ENCODE data around the gene SHC4.

The SHC4 gene

DNA sequence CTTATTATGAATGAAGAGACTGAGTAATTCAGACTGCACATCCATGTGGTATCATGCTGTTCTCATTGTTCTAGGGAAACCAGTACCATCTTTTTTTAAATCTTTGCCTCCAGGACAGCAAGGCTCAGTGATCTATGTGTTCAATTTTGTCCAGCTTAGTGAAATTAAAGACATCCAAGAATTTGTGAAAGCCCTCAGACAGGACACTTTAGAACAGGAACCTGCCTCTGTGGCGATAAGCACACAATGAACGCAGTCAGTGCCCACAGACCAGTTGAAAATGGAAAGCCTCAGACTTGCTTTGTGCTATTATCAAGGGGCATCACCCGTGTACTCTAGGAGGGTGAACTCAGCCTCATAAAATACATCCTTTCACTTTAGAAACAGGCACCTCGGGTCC lies 65.7 kb downstream of the SHC4 start:
- no peak for DNase-seq (ENCODE audit: low read depth in 1 of 2, low spot score in 1 of 2)
- no peak overlapping the region for H3K27ac ChIP-seq (replicated peaks)
- no peaks in the 10 kb centered on the region for H3K27me3 ChIP-seq (ENCODE audit: insufficient read depth, poor library complexity, severe bottlenecking)
- H3K4me3 ChIP-seq (replicated peaks; ENCODE audit: insufficient read depth, low read length) = no peak overlapping the region
- no peak for TF ChIP-seq POLR2AphosphoS5 (IDR thresholded peaks at IDR 0.05; ENCODE audit: low read depth)

DNA sequence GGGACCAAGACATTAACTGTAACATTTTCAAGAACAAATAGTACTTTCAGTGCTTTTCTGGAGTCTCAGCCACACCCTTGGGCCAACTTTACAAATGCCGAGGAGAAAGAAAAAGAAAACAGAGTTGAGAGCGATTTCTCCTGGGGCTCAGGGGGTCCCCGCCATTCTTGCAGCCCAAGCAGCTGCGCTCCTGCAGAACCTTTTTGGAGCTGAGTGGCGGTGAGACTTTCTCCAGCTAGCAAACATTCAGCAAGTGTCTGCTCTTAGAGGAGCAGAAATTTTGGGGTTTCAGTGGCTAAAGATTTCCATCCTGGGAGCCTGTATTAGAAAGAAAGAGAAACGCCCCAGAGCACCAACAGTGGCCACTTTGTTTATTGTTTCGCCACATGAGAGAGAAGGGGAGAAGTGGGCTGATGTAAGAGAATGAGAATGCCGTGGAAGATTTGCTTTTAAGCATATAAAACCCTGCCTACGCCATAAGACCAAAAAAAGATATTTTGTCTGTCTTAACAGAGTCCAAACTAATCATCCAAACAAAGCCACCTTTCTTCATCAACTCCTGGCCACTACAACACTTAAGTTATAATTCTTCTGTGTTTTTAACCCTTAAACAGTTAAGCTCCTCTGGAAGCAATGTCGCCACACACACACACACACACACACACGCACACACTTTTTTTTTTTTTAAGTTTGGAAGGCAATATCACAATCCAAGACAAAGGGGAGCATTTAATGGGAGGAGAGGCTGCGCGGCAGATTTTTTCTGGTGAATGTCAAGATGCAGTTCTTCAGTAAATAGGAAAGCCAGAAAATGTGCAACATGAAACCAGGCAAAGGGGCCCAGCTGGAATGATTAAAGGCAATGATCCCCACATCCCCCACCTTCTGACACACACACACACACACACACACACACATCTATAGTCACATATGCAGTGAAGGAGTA lies 66.6 kb downstream of the SHC4 start:
- Histone ChIP-seq H3K4me3 (replicated peaks; ENCODE audit: insufficient read depth, low read length) (no peak overlapping the region), H3K27me3 (ENCODE audit: insufficient read depth, poor library complexity, severe bottlenecking) (no peaks in the 10 kb centered on the region)

GRCh38 chr15:48893311-48893710 lies 70.4 kb downstream of the SHC4 start:
- DNase-seq (ENCODE audit: low read depth in 1 of 2, low spot score in 1 of 2) = no peak
- Histone ChIP-seq H3K27me3 (ENCODE audit: insufficient read depth, poor library complexity, severe bottlenecking) (no peaks in the 10 kb centered on the region), H3K27ac (replicated peaks) (no peak overlapping the region), H3K4me3 (replicated peaks; ENCODE audit: insufficient read depth, low read length) (no peak overlapping the region)
- TF ChIP-seq POLR2AphosphoS5 (IDR thresholded peaks at IDR 0.05; ENCODE audit: low read depth) (no peak), CTCF (IDR thresholded peaks at IDR 0.05; ENCODE audit: insufficient read depth, low read length) (no peak), SPI1 (IDR thresholded peaks at IDR 0.05; ENCODE audit: borderline replicate concordance, low read depth) (no peak), GABPA (IDR thresholded peaks at IDR 0.05; ENCODE audit: low read depth) (no peak)
- TF ChIP-seq, protein P1, sequence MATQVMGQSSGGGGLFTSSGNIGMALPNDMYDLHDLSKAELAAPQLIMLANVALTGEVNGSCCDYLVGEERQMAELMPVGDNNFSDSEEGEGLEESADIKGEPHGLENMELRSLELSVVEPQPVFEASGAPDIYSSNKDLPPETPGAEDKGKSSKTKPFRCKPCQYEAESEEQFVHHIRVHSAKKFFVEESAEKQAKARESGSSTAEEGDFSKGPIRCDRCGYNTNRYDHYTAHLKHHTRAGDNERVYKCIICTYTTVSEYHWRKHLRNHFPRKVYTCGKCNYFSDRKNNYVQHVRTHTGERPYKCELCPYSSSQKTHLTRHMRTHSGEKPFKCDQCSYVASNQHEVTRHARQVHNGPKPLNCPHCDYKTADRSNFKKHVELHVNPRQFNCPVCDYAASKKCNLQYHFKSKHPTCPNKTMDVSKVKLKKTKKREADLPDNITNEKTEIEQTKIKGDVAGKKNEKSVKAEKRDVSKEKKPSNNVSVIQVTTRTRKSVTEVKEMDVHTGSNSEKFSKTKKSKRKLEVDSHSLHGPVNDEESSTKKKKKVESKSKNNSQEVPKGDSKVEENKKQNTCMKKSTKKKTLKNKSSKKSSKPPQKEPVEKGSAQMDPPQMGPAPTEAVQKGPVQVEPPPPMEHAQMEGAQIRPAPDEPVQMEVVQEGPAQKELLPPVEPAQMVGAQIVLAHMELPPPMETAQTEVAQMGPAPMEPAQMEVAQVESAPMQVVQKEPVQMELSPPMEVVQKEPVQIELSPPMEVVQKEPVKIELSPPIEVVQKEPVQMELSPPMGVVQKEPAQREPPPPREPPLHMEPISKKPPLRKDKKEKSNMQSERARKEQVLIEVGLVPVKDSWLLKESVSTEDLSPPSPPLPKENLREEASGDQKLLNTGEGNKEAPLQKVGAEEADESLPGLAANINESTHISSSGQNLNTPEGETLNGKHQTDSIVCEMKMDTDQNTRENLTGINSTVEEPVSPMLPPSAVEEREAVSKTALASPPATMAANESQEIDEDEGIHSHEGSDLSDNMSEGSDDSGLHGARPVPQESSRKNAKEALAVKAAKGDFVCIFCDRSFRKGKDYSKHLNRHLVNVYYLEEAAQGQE (IDR thresholded peaks at IDR 0.05; ENCODE audit: insufficient replicate concordance, low read depth) = no peak

More for the DNA sequence above, 66.6 kb downstream of the SHC4 start:
- no peak overlapping the region for H3K27ac ChIP-seq (replicated peaks)
- DNase-seq (ENCODE audit: low read depth in 1 of 2, low spot score in 1 of 2) = no peak
- TF ChIP-seq POLR2AphosphoS5 (IDR thresholded peaks at IDR 0.05; ENCODE audit: low read depth) (no peak), GABPA (IDR thresholded peaks at IDR 0.05; ENCODE audit: low read depth) (no peak), CTCF (IDR thresholded peaks at IDR 0.05; ENCODE audit: insufficient read depth, low read length) (no peak), SPI1 (IDR thresholded peaks at IDR 0.05; ENCODE audit: borderline replicate concordance, low read depth) (no peak)
- TF ChIP-seq, protein P1 (IDR thresholded peaks at IDR 0.05; ENCODE audit: insufficient replicate concordance, low read depth) = no peak

GRCh38 chr15:48891232-48891765 lies 72.4 kb downstream of the SHC4 start:
- DNase-seq (ENCODE audit: low read depth in 1 of 2, low spot score in 1 of 2) = no peak
- Histone ChIP-seq H3K27ac (replicated peaks) (no peak overlapping the region), H3K27me3 (ENCODE audit: insufficient read depth, poor library complexity, severe bottlenecking) (no peaks in the 10 kb centered on the region), H3K4me3 (replicated peaks; ENCODE audit: insufficient read depth, low read length) (no peak overlapping the region)
- TF ChIP-seq GABPA (IDR thresholded peaks at IDR 0.05; ENCODE audit: low read depth) (no peak), CTCF (IDR thresholded peaks at IDR 0.05; ENCODE audit: insufficient read depth, low read length) (no peak)
